Jurkat, Clone E6-1 (cell line): ENCODE data around the gene FLII.

Experiments used
- DNase-seq: peaks from one replicate; pipeline ENCODE4 v3.0.0-alpha.2; 2011; ENCODE audit warnings: low read depth, low spot score
- H3K4me3 ChIP-seq: 2 replicates; pipeline ENCODE4 v1.5.1; 2011; ENCODE audit warnings: mild to moderate bottlenecking, low read length, control low read depth, moderate library complexity

Gene FLII

DNA sequence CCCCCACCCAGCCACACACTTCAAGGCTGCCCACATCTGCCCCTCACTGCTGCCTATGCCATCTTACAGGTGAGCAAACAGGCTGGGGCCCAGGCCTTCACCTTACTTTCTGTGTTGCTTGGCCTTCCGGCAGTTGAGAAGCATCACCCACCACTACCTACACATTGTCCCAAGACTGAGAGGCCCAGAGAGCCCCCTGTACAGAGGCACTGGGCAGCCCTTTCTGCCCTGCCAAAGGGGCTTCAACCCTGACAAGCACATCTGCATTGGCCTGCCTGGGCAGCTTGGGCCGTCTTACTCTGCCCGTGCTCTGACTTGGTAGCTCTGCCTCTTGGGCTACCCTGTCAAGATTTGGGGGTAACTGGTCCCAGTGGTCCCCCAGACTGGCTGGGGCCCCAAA, 3.1 kb upstream of the FLII start:
- peak overlapping the region; percentile 77 for H3K4me3 ChIP-seq
- no peak for DNase-seq

DNA sequence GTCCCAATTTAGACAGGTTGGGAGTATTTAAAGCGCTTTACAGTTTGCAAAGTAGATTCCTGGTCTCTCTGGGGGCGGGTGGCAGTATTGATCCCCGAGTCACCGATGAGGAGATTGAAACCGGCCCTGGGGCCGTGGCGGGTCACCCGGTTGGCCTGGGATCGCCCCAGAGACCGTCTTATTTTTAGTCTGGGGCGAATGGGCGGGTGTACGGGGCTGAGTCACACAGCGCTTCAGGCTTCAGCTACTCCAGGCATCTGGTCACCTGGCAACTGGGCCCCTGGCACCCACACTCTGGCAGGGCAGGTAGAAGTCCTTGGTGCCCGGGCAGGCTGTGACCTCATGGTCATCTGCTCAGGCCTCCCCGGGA, 2.6 kb upstream of the FLII start:
- H3K4me3 ChIP-seq = peak overlapping the region; percentile 77
- DNase-seq = no peak

DNA sequence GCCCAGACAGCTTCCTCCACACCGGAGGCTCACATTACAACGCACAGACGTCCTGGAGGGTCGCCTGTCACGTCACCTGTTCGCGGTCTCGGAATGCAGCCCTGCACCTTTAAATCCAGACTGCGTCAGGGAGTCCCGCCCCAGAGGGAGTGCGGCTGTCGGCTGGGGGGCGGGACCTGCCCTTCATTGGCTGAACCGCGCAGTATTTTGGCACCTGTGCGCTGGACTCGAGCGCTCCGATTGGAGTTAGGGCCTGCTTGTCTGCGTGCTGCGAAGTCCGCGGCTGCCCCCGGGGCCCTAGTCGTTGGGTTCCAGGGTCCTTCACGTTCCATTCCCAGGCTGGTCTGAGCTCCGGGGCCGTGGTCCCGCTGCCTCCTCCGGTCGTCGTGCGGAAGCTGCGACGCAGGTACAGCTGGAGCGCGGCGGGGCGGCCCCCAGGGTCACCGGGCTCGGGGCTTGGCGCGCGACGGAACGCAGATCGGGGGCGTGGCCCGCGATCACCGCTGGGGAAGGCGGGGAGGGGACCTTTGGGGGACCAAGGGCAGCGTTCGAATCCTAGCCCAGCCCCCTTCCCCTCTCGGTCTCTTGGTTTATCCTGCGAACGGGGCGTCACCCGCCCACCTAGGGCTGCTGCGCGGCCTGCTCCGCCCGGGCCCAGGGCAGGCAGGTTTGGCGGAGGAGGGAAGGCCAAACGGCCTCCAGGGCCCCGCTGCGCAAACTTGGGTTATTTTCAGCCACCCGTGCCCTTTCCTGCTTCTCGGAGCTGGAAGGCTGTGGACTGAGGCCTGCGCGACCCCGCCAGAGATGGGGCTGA, 2.0 kb upstream of the FLII start, which contains the start of gene MIEF2:
TSS of gene MIEF2 (plus strand) at position 331 of the 814 bp plus-strand sequence. CDS start 2,059 bp downstream, outside the sequence.
- DNase-seq = peak; percentile 92
- peak within 1 kb of the TSS; percentile 77 for H3K4me3 ChIP-seq

DNA sequence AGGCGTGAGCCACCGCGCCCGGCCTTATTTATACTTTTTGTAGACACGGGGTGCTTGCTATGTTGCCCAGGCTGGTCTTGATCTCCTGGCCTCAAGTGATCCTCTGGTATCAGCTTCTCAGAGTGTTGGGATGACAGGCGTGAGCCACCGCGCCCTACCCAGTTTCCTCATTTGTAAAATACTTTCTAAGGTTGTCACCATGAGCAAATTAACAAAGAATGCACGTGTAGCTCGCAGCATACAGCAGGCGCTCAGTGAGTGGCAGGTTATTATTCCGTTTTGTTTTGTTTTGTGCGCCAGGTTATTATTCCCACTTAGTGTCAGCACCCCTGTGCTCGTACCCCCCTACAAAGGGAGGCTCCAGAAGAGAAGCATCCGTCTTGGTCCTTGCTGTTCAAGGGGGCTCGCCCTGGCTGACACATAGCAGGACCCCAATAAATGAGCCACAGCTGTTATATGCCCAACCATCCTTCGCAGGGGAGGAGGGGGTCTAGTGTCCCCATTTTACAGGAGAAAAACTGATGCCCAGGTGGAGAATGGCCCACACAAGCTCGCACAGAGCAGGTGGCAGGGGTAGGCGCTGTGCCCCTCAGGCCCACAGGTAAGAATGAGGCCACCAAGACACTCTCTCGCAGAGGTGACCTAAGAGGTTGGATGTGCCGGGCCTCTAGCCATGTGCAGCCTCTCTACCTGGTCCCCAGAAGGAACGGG, 1.2 kb upstream of the FLII start:
- peak overlapping the region; percentile 77 for H3K4me3 ChIP-seq
- no peak for DNase-seq

GRCh38 chr17:18257982-18258355, 569 bp downstream of the FLII start:
- no peak for DNase-seq
- H3K4me3 ChIP-seq = peak overlapping the region; percentile 82

DNA sequence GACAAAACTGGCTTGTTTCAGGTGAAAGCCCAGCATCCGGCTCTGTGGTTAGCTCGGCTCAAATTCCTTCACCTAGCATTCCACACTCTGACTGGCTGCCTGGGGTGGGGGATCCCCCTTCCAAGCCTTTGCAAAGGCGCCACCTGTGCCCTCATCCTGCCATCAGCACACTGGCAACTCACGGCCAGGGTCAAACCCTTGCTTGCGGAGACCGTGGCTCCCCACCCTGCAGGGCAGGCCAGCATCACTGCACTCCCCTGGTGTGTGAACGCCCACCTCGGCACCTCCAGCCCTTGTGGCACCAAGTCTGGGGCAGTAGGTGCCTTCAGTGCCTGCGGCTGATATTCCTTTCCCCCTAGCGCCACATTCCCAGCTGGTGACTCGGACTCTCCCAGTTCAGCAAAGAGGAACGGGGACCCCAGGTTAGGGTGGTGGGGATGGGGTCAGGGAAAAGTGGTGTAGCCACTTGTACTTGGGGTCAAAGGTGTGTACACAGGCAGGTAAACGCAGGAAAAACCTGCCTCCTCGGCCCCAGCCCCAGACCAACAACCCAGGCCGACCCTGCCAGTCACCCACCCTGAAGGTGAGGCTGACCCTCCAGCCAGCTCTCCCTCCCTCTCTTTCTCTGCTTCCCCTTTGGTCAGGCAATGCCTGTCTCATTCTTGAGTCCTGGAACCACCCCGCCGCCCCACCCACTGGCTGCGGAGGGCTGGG, 1.1 kb downstream of the FLII start:
- DNase-seq = no peak

DNA sequence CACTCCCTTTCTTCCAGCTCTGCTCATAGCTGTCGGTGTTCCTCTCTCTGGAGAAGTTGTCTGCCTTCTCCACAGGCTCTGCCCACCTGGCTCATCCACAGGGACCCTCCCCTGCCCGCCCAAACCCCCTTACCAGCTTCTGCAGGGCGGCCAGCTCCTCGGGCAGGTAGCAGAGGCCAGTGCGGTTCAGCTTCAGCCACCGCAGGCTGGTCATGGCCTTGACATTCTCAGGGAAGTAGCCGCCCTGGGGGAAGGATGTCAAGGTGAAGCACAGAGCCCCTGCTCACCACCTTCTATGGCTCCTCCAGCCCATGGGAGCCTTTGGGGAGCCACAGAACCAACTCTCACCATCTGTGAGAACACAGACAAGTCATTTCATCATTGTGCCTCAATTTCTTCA, 1.8 kb downstream of the FLII start:
- no peak overlapping the region for H3K4me3 ChIP-seq
- DNase-seq = no peak

More for the DNA sequence above, 1.1 kb downstream of the FLII start:
- H3K4me3 ChIP-seq = peak overlapping the region; percentile 82

DNA sequence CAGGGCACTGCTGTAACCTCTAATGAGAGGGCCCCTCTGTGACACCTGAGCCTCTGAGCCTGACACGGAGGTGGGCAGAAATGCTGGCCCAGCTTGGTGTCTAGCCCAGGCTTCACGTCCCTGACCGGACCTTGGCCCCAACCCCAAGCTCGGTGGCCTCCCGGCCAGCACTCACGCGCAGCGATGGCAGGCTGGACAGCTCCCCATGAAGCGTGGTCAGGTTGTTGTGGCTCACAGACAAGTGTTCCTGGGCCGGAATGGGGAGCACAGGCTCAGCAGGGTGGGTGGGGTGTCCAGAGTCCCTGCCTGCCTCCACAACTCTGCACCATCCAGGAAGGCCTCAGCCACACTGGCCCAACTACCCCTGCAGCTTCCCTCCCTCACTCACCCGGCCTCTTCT, 2.2 kb downstream of the FLII start:
- no peak for DNase-seq
- no peak overlapping the region for H3K4me3 ChIP-seq

DNA sequence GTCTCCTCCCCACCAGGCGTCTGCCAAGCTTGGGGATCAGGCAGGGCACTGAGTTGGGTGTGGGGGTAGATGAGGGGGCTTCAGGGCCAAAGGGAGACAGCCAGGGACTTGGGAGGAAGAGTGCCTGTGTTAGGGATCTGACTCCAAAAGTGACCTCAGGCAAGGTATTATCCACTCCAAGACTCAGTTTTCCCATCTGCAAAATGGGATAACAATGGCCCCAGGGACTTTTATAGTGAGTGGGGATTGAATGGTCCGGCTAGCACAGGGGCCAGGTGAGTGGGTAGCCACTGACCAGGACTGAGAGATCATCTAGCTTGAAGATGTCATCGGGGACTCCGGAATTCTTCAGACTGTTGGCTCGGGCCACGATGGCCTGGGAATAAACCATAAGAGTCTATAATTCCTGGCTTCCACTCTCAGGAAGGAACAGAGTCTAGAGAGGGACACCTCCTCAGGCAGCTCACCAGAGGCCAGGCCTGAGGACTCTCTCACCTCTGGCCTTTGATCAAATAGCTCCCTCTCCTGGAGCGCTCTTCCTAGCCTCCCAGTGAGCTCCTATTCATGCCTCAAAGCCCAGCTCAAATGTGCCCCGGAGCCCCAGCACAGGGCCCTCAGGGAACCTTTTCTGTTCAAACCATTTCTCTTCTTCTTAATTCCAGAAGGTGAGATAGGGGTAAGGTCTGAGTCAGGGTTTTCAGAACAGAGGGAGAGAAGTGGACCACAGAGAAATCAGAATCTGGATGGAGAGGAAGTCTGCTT, 3.5 kb downstream of the FLII start:
- no peak for DNase-seq
- no peak overlapping the region for H3K4me3 ChIP-seq

GRCh38 chr17:18253947-18254821, 4.4 kb downstream of the FLII start:
- H3K4me3 ChIP-seq = no peak overlapping the region
- no peak for DNase-seq

DNA sequence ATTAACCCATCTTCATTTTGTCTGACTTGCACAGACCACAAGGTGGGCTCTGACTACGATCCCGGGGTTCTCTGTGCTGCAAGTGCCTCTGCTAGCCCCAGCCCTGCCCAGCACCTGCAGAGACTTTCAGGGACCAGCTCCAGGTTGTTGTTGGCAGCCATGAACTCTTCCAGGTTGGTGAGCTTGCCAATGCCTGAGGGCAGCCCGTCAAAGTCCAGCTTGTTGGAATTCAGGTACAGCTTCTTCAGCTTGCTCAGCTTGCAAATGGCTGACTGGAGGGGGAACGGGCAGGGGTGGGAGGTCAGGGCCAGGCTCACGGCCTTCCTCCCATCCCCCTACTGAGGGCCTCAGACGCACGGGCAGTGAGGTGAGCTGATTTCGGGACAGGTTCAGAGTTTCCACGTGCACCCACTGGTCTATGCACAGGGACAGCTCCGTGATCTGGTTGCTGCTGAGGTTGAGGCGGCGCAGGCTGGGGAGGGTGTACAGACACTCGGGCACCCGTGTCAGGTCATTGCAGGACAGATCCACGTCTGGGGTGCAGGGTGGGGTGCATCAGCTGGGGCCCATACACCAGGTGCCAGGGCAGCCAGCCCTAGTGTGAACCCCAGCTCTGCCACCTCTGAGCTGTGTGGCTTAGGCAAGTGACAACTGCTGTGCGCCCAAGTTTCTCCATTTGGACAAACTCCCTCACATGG, 5.2 kb downstream of the FLII start:
- DNase-seq = no peak
- H3K4me3 ChIP-seq = no peak overlapping the region

GRCh38 chr17:18252160-18252559, 6.4 kb downstream of the FLII start:
- H3K4me3 ChIP-seq = no peak overlapping the region
- no peak for DNase-seq

- H3K4me3 ChIP-seq = no peak overlapping the region
- no peak for DNase-seq
Observed at GRCh38 chr17:18251204-18251603, 7.3 kb downstream of the FLII start.

DNA sequence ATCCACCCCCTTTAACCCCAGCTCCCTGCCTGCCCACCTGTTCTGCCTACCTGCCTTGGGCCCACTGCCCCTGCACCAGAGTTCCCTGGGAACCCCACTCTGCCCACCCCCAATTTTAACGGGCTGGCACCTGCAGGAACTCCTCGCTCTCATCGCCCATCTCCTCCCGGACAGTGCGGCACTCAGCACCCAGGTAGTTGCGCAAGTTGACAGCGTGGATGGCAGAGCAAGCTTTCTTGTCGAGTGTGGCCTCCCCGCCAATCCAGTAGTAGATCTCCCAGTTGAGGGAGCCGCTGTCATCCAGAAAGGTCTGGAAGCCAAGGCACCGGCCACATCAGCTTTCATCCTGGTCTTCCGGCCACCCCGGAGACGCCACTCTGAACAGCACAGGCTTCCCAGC, 7.8 kb downstream of the FLII start:
- H3K4me3 ChIP-seq = no peak overlapping the region
- DNase-seq = no peak

DNA sequence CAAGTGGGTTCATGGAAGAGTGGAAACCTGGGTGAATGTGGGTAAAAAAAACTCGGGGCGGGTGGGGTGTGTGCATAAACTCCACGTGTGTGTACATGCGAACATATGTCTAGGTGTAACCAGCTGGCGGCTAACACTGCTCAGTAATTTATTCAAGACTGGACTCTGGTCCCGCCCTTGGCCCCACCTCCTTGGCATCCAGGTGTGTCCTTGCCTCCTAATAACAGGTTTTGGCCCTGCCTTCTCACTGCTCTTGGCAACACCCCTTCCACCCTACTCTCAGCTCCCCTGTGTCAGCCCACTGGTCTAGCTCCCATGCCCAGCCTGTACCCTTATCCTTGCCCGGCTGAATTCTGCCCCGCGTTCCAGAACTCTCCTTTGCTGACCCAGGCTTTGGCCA, 8.3 kb downstream of the FLII start:
- H3K4me3 ChIP-seq = no peak overlapping the region
- DNase-seq = no peak

DNA sequence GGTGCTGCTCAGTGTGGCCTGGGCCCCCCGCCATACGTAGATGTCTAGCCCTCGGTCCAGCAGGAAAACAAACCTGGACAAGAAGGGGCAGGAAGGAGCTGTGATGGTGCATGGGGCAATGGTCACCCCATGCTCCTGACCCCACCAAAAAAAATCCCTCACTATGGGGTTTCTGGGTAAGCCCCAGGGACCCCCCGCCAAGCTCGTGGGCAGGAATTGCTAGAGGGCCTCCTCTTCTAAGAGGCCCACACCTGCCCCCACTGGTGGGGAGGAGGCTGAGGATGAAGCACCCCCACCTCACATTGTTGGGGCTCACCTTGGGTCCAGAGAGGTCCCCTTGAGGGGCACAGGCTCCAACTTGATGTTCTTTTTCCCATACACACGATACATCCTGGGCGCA, 9.7 kb downstream of the FLII start:
- no peak overlapping the region for H3K4me3 ChIP-seq

GRCh38 chr17:18248300-18248731, 10.2 kb downstream of the FLII start:
- peak; percentile 47 for DNase-seq
- no peak overlapping the region for H3K4me3 ChIP-seq

More for the DNA sequence above, 9.7 kb downstream of the FLII start:
- no peak for DNase-seq

DNA sequence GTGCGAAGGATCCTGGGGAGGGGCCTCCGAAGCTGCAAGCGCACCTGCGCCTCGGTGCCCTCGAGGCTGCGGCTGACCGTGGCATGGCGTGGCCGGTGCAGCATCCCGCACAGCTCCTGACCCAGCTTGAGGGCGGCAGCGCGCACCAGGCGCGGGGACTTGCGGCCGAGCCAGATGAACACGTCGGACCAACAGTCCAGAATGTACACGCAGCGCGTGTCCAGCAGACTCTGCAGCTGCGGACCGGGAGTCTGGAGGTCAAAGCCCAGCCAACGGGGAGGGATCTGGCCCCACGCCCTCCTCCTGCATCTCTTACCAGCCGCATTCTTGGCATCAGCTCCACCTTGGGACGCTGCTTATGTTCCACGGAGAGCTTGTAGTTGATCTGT, 10.9 kb downstream of the FLII start:
- no peak for DNase-seq
- no peak overlapping the region for H3K4me3 ChIP-seq
